ENCODE results near the gene PSMD7.
A peak's percentile ranks its signal among the peaks of the same experiment; 100 is the strongest.

The PSMD7 gene

DNA sequence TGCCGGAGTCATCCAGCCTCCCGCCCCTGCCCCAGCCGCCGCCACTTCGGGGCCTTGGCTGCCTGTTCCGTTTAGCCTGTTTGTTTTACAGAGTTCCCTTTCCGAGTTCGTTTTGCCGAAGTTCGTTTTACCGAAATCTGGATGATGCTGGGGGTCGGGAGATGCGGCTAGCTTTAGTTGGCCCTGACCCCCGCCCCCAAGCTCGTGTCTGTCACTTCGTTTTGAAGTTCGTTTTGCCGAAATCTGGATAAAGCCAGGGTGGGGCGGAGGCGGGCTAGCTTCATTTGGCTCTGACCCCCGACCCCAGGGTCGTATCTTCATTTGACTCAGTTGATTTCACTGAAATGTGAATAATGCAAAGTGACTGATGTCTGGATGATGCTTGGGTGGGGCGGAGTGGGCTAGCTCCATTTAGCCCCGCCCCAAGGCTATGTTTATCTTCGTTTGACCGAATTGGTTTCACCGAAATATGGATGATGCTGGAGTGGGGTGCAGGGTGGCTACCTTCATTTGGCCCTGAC, 591 bp downstream of the PSMD7 start:
- peak overlapping the region; percentile 95 for H3K27ac ChIP-seq (ENCODE audit: low read depth, low read length)
- peaks cover 14% of the 10 kb centered on the region for H3K4me1 ChIP-seq (ENCODE audit: insufficient read depth, low read length)
- no peaks in the 10 kb centered on the region for H3K27me3 ChIP-seq (ENCODE audit: insufficient read depth, low read length)
- peak overlapping the region; percentile 91 for H3K4me3 ChIP-seq (ENCODE audit: low read length)
- under 1% methylated on average over 27 of the region's 27 CpGs for WGBS
- peak overlapping the region; percentile 97 for H3K9ac ChIP-seq (ENCODE audit: low read depth, low read length)
- H3K9me3 ChIP-seq (ENCODE audit: insufficient read depth, low read depth, low read length) = no peaks in the 10 kb centered on the region
- peaks cover 43% of the 10 kb centered on the region for H3K36me3 ChIP-seq (ENCODE audit: insufficient read depth, low read length)

DNA sequence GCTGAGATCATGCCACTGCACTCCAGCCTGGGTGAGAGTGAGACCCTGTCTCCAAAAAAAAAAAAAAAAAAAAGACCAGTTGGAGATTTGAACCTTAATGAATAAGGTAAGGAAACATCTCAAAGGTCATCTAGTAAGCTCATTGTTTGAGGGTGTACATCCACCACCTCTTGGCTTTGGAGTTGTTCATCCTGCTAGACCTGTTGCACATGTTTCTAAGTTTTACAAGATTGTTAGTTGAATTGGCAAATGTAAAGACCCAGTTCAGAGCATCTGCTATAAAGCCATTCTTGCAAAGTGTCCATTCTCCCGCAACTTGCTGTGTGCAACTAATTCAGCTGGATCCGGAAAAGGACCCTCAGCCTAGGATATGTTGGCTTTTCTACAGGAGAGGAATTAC, 1.5 kb downstream of the PSMD7 start:
- Histone ChIP-seq H3K27ac (ENCODE audit: low read depth, low read length) (no peak overlapping the region), H3K9ac (ENCODE audit: low read depth, low read length) (peak overlapping the region; percentile 97; the same call in 1 of the 2 replicates), H3K27me3 (ENCODE audit: insufficient read depth, low read length) (no peaks in the 10 kb centered on the region), H3K9me3 (ENCODE audit: insufficient read depth, low read depth, low read length) (no peaks in the 10 kb centered on the region), H3K4me1 (ENCODE audit: insufficient read depth, low read length) (peaks cover 14% of the 10 kb centered on the region), H3K4me3 (ENCODE audit: low read length) (peak overlapping the region; percentile 91), H3K36me3 (ENCODE audit: insufficient read depth, low read length) (peaks cover 52% of the 10 kb centered on the region)
- 96% methylated on average over 2 of the region's 2 CpGs for WGBS

DNA sequence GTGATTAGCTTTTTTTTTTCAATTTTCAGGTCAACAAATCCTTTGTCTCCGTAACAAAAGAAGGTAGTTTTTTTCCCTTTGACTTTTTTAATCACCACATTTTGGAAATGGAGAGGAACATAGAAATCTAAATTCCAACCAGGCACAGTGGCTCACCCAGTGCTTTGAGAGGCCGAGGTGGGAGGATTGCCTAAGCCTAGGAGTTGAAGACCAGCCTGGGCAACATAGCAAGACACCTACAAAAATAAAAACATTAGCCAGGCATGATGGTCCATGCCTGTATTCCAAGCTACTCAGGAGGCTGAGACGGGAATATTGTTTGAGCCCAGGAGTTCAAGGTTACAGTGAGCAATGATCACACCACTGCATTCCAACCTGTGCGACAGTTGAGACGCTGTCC, 5.7 kb downstream of the PSMD7 start:
- no peak overlapping the region for H3K4me3 ChIP-seq (ENCODE audit: low read length)
- H3K36me3 ChIP-seq (ENCODE audit: insufficient read depth, low read length) = peaks cover 94% of the 10 kb centered on the region
- H3K9me3 ChIP-seq (ENCODE audit: insufficient read depth, low read depth, low read length) = no peaks in the 10 kb centered on the region
- H3K4me1 ChIP-seq (ENCODE audit: insufficient read depth, low read length) = peaks cover 8% of the 10 kb centered on the region
- no peaks in the 10 kb centered on the region for H3K27me3 ChIP-seq (ENCODE audit: insufficient read depth, low read length)
- no peak overlapping the region for H3K9ac ChIP-seq (ENCODE audit: low read depth, low read length)
- 100% methylated on average over 5 of the region's 5 CpGs for WGBS
- H3K27ac ChIP-seq (ENCODE audit: low read depth, low read length) = no peak overlapping the region

DNA sequence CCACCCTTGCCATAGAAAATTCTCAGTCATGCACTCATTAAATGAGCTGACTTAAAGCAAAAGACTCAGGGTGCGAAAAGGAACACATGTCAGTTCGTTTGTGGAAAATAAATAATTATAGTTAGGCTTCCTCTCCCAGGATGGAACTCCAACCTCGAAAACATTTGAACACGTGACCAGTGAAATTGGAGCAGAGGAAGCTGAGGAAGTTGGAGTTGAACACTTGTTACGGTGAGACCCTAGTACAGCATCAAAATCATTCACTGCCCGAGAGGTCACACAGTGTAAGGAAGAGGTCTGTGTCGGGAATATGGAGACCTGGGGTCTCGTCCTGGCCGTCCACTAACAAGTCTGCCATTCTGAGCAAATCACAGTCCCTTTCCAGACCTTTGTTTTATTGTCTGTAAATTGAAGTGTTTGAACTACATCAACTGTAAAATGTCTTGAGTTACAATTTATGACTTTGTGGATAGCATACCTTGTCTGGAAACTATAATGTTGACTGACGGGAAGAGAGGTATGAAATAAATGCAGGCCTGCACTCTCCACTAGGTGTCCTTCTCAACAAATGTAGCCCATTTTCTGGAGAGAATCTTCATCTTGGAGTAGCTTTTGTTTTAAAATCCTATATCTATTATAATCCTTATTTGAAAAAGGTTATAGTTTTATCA, 7.7 kb downstream of the PSMD7 start:
- H3K4me3 ChIP-seq (ENCODE audit: low read length) = no peak overlapping the region
- no peaks in the 10 kb centered on the region for H3K9me3 ChIP-seq (ENCODE audit: insufficient read depth, low read depth, low read length)
- no peak overlapping the region for H3K27ac ChIP-seq (ENCODE audit: low read depth, low read length)
- no peak overlapping the region for H3K9ac ChIP-seq (ENCODE audit: low read depth, low read length)
- no peaks in the 10 kb centered on the region for H3K27me3 ChIP-seq (ENCODE audit: insufficient read depth, low read length)
- H3K36me3 ChIP-seq (ENCODE audit: insufficient read depth, low read length) = peaks cover 89% of the 10 kb centered on the region
- WGBS = 93% methylated on average over 10 of the region's 10 CpGs
- H3K4me1 ChIP-seq (ENCODE audit: insufficient read depth, low read length) = no peaks in the 10 kb centered on the region

DNA sequence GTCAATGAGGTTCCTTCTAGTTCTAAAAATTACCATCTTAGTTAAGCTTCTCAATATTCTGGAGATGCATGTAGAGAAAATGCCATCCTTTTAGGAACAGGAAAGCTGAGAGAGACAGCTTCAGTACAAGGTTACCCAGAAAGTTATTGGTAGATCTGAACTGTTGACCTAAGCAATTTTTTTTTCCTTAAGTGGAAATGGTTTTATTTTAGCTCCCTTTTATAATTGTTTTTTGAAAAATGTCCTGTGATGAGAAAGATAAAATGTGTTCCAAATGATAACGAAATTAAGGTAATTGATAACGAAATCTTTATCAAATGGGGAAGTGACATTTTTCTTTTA, 8.2 kb downstream of the PSMD7 start:
- 80% methylated on average over 1 of the region's 2 CpGs for WGBS
- no peaks in the 10 kb centered on the region for H3K9me3 ChIP-seq (ENCODE audit: insufficient read depth, low read depth, low read length)
- peaks cover 84% of the 10 kb centered on the region for H3K36me3 ChIP-seq (ENCODE audit: insufficient read depth, low read length)
- H3K4me3 ChIP-seq (ENCODE audit: low read length) = no peak overlapping the region
- no peak overlapping the region for H3K9ac ChIP-seq (ENCODE audit: low read depth, low read length)
- no peaks in the 10 kb centered on the region for H3K27me3 ChIP-seq (ENCODE audit: insufficient read depth, low read length)
- no peak overlapping the region for H3K27ac ChIP-seq (ENCODE audit: low read depth, low read length)
- no peaks in the 10 kb centered on the region for H3K4me1 ChIP-seq (ENCODE audit: insufficient read depth, low read length)

DNA sequence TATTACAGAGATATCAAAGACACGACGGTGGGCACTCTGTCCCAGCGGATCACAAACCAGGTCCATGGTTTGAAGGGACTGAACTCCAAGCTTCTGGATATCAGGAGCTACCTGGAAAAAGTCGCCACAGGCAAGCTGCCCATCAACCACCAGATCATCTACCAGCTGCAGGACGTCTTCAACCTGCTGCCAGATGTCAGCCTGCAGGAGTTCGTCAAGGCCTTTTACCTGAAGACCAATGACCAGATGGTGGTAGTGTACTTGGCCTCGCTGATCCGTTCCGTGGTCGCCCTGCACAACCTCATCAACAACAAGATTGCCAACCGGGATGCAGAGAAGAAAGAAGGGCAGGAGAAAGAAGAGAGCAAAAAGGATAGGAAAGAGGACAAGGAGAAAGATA, 8.7 kb downstream of the PSMD7 start:
- Histone ChIP-seq H3K27ac (ENCODE audit: low read depth, low read length) (no peak overlapping the region), H3K4me1 (ENCODE audit: insufficient read depth, low read length) (no peaks in the 10 kb centered on the region), H3K27me3 (ENCODE audit: insufficient read depth, low read length) (no peaks in the 10 kb centered on the region), H3K4me3 (ENCODE audit: low read length) (no peak overlapping the region), H3K36me3 (ENCODE audit: insufficient read depth, low read length) (peaks cover 79% of the 10 kb centered on the region), H3K9me3 (ENCODE audit: insufficient read depth, low read depth, low read length) (no peaks in the 10 kb centered on the region), H3K9ac (ENCODE audit: low read depth, low read length) (no peak overlapping the region)
- 92% methylated on average over 11 of the region's 11 CpGs for WGBS

DNA sequence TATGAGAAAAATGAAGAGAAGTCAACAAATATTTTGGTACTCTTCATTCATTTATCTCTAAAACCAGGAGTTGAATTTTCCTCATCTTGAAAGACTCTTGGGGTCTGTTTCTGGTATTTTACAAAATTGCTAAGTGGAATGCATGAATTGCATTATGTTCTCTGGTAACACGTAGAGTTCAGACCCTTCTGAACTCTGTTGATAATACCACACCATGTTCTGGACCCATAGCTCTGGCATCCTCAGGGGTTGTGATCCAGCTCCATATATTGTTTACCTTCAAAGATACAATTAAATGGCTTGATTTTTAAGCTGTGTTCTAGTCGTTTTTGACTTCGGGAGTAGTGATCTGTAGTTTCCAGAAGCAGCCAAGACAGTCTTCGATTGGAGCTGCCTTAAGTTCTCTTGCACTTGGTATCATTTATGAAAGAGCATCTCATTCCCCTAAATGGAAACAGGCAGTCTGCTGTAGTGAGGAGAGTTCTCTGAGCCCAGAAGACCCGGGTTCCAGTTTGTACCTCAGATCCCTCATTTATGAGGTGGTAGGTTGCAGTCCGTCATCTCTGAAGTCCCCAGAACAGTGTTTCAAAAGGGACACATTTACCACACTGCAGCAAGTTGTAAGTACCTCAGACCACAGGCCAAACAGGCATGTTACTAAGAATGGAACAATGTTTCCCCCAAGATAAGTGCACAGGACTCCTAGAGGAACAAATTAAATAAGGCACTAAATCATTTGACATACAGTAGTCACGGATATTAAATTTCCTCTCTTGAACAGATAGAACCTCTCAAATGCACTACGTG, 9.6 kb downstream of the PSMD7 start:
- H3K4me3 ChIP-seq (ENCODE audit: low read length) = no peak overlapping the region
- no peak overlapping the region for H3K27ac ChIP-seq (ENCODE audit: low read depth, low read length)
- H3K27me3 ChIP-seq (ENCODE audit: insufficient read depth, low read length) = no peaks in the 10 kb centered on the region
- no peaks in the 10 kb centered on the region for H3K9me3 ChIP-seq (ENCODE audit: insufficient read depth, low read depth, low read length)
- no peak overlapping the region for H3K9ac ChIP-seq (ENCODE audit: low read depth, low read length)
- peaks cover 70% of the 10 kb centered on the region for H3K36me3 ChIP-seq (ENCODE audit: insufficient read depth, low read length)
- H3K4me1 ChIP-seq (ENCODE audit: insufficient read depth, low read length) = no peaks in the 10 kb centered on the region
- WGBS = 94% methylated on average over 8 of the region's 8 CpGs

DNA sequence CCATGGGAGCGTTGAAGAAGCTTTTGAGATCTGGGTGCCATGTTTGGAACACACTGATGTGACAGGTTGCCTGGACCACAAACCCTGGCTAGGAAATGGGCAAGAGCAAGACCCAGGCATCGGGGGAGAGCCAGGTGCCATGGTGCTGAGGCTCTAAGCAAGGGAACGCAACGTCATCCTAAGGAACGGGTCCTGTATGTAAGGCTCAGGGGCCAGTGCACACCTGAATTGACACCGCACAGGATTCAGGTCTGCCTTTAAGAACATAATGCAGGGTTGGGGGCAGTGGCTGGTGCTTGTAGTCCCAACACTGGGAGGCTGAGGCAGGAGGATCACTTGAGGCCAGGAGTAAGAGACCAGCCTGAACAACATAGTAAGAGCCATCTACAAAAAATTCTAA, 10.8 kb downstream of the PSMD7 start:
- no peaks in the 10 kb centered on the region for H3K9me3 ChIP-seq (ENCODE audit: insufficient read depth, low read depth, low read length)
- no peak overlapping the region for H3K4me3 ChIP-seq (ENCODE audit: low read length)
- H3K9ac ChIP-seq (ENCODE audit: low read depth, low read length) = no peak overlapping the region
- H3K36me3 ChIP-seq (ENCODE audit: insufficient read depth, low read length) = peaks cover 58% of the 10 kb centered on the region
- no peak overlapping the region for H3K27ac ChIP-seq (ENCODE audit: low read depth, low read length)
- no peaks in the 10 kb centered on the region for H3K27me3 ChIP-seq (ENCODE audit: insufficient read depth, low read length)
- no peaks in the 10 kb centered on the region for H3K4me1 ChIP-seq (ENCODE audit: insufficient read depth, low read length)
- 94% methylated on average over 6 of the region's 6 CpGs for WGBS

DNA sequence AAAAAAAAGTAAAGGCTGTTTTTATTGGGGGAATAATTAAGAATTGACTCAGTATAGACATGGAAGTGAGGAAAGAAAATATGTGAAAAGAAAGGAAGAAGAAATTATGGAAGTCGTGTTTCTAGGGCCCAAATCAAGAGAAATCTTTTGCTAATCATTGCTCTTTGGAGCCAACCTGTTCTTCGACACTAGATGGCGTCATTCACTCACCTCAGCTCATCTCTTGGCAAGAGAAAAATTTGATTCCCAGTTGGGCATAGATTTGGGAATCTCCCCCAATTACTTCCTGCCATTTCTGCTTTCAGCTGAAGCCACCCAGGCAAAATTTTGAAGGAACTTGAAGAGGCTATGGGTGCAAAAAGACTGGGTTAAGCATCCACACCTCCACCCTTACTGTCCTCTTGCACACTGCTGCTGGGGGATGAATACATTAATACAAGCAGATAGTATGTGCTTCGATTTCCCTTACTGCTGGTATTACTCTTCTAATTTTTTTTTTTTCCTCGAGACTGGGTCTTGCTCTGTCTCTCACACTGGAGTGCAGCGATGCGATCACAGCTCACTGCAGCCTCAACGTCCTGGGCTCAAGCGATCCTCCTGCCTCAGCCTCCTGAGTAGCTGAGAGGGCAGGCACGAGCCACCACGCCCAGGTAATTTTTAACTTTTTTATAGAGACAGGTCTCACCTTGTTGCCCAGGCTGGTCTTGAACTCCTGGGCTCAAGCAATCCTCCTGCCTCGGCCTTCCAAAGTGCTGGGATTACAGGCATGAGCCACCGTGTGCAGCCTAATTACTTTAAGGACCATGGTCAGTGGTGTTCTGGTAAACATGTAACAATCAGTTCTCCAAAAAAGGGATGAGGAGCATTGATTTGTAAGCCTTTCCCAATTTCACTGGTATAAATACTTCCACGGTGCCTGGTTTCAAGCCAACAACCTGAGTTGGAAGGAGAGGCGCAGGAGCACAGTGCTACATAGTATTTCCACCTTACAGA, 13.5 kb downstream of the PSMD7 start:
- no peak overlapping the region for H3K4me3 ChIP-seq (ENCODE audit: low read length)
- WGBS = 75% methylated on average over 15 of the region's 15 CpGs
- no peaks in the 10 kb centered on the region for H3K27me3 ChIP-seq (ENCODE audit: insufficient read depth, low read length)
- peaks cover 38% of the 10 kb centered on the region for H3K36me3 ChIP-seq (ENCODE audit: insufficient read depth, low read length)
- H3K27ac ChIP-seq (ENCODE audit: low read depth, low read length) = no peak overlapping the region
- H3K4me1 ChIP-seq (ENCODE audit: insufficient read depth, low read length) = no peaks in the 10 kb centered on the region
- no peaks in the 10 kb centered on the region for H3K9me3 ChIP-seq (ENCODE audit: insufficient read depth, low read depth, low read length)
- H3K9ac ChIP-seq (ENCODE audit: low read depth, low read length) = no peak overlapping the region

DNA sequence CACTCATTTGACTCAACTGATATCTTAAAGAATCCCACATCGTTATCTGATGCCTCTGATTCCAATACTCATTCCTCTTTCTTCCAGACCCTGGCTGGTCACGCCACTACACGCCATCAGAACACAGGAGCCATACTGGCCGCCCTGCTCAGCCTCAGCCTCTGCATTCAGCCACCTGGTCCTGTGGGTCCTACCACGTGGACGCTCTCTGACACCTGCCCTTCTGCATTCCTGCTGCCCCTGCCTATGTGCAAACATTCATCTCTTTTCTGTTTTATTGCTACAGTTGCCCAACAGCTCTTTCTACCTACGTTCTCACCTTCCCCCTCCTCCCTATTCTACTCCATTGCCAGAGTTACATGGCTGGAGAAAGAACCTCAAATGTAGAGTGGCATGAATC, 18.4 kb downstream of the PSMD7 start:
- Histone ChIP-seq H3K9me3 (ENCODE audit: insufficient read depth, low read depth, low read length) (no peaks in the 10 kb centered on the region), H3K4me3 (ENCODE audit: low read length) (no peak overlapping the region), H3K27me3 (ENCODE audit: insufficient read depth, low read length) (no peaks in the 10 kb centered on the region), H3K9ac (ENCODE audit: low read depth, low read length) (no peak overlapping the region), H3K36me3 (ENCODE audit: insufficient read depth, low read length) (peaks cover 7% of the 10 kb centered on the region; the same call in 1 of the 2 replicates), H3K27ac (ENCODE audit: low read depth, low read length) (no peak overlapping the region), H3K4me1 (ENCODE audit: insufficient read depth, low read length) (no peaks in the 10 kb centered on the region)
- WGBS = 92% methylated on average over 7 of the region's 7 CpGs

DNA sequence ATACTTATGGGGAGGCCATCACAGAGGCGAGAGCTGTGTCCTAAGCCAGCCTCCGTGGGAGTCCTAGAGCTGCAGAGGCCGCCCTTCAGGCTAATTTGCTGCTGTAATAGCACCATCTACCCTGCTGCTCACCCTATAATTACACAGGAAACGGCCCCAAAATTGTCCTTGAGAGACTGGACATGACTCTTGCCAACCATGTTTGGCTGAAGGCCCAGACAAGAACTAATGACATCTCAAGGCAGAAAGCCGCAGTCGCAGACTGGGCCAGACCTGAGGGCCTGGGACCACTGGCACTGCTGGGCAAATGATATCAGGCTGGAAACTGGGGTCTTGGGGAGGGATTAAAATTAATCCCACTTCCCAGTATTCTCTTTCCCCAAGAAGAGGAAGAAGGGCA, 24.1 kb downstream of the PSMD7 start:
- H3K9ac ChIP-seq (ENCODE audit: low read depth, low read length) = no peak overlapping the region
- H3K27me3 ChIP-seq (ENCODE audit: insufficient read depth, low read length) = no peaks in the 10 kb centered on the region
- no peaks in the 10 kb centered on the region for H3K4me1 ChIP-seq (ENCODE audit: insufficient read depth, low read length)
- no peak overlapping the region for H3K27ac ChIP-seq (ENCODE audit: low read depth, low read length)
- H3K36me3 ChIP-seq (ENCODE audit: insufficient read depth, low read length) = peaks cover 5% of the 10 kb centered on the region
- no peaks in the 10 kb centered on the region for H3K9me3 ChIP-seq (ENCODE audit: insufficient read depth, low read depth, low read length)
- H3K4me3 ChIP-seq (ENCODE audit: low read length) = no peak overlapping the region
- 94% methylated on average over 6 of the region's 6 CpGs for WGBS
